Neural progenitor cell (in vitro differentiated cells): ENCODE results near the gene ACBD7.

Experiments
- EZH2 ChIP-seq: fragments of 200-600 bp; sonication (generic); IDR thresholded peaks from 2 replicates; pipeline ENCODE4 v1.6.1; 2017; ENCODE audit warnings: antibody characterized with exemption, mild to moderate bottlenecking, moderate library complexity
- EZH2phosphoT487 ChIP-seq: fragments of 200-600 bp; sonication (generic); IDR thresholded peaks from 2 replicates; pipeline ENCODE4 v1.6.1; 2017; ENCODE audit warnings: antibody characterized with exemption
- TF ChIP-seq, protein P1 (sequence below): fragments of 200-600 bp; sonication (generic); IDR thresholded peaks from 2 replicates; pipeline ENCODE4 v1.5.1; 2017; ENCODE audit warnings: antibody characterized with exemption, mild to moderate bottlenecking

- TF ChIP-seq, protein P1, sequence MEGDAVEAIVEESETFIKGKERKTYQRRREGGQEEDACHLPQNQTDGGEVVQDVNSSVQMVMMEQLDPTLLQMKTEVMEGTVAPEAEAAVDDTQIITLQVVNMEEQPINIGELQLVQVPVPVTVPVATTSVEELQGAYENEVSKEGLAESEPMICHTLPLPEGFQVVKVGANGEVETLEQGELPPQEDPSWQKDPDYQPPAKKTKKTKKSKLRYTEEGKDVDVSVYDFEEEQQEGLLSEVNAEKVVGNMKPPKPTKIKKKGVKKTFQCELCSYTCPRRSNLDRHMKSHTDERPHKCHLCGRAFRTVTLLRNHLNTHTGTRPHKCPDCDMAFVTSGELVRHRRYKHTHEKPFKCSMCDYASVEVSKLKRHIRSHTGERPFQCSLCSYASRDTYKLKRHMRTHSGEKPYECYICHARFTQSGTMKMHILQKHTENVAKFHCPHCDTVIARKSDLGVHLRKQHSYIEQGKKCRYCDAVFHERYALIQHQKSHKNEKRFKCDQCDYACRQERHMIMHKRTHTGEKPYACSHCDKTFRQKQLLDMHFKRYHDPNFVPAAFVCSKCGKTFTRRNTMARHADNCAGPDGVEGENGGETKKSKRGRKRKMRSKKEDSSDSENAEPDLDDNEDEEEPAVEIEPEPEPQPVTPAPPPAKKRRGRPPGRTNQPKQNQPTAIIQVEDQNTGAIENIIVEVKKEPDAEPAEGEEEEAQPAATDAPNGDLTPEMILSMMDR, result no peak
- no peak for TF ChIP-seq EZH2phosphoT487
- TF ChIP-seq EZH2, result no peak
These were observed 35.6 kb upstream of the ACBD7 start for GRCh38 chr10:15124190-15124589.
